HG02884 (cell line): ENCODE data around the gene KANSL1.

Experiments
- ATAC-seq: cut with Tn5 transposase; IDR thresholded peaks from one replicate; pipeline ENCODE4 v1.9.1; 2021; ENCODE audit warnings: mild to moderate bottlenecking, moderate library complexity; ENCODE audit not compliant: unreplicated experiment

KANSL1 gene

DNA sequence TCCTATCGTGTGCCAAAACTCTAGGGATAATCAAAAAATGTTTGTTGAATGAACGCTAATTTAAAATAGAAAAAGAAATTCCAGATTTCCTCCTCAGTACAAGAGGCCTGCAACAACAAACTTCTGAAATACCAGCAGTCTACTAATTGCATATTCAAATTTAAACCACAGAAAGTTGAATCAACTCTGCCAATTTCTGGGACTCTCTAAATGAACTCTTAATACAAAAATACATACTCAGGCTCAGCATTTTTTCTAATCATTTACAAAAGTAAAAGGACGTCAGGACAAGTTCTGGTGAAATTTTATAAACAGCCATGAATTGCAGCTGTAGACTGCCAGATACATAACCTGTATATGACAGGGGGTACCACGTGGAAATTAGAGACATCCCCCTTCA, 49.0 kb downstream of the KANSL1 start:
- no peak for ATAC-seq

DNA sequence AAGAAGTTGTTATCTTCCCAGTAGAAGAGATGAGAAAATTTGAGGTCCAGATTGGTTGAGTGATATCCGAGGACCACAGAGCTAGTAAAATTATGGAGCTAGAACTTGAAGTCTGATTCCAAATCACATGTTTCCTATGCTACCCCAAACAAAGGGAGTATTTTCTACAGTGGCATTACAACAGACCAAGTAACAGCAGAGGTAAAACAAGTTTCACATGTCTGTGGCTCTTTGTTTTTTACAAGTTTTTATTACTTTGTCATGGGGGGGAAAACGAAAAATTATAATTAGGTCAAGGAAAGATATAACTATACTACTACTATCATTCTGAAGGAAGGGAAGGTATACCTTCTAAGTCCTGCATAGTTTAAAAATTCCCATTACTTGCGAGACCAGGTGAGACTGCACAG, 49.4 kb downstream of the KANSL1 start:
- ATAC-seq = no peak

DNA sequence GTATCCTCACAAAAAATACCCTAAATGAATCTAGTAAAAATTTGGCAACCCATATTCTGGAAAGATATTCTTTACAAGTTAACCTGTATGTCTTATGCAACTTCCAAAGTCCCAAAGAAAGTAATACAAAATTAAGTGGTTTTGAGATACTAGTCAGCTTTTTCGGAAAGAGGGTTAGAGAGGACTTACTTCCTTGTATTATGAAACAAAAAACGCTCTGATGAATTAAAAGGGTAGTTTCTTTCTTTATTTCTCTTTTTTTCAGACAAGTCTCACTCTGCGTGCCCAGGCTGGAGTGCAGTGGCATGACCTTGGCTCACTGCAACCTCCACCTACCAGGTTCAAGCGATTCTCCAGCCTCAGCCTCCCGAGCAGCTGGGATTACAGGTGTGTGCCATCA, 51.6 kb downstream of the KANSL1 start:
- ATAC-seq = no peak

- ATAC-seq = no peak
Measured at GRCh38 chr17:46140645-46141197, 52.5 kb downstream of the KANSL1 start.

DNA sequence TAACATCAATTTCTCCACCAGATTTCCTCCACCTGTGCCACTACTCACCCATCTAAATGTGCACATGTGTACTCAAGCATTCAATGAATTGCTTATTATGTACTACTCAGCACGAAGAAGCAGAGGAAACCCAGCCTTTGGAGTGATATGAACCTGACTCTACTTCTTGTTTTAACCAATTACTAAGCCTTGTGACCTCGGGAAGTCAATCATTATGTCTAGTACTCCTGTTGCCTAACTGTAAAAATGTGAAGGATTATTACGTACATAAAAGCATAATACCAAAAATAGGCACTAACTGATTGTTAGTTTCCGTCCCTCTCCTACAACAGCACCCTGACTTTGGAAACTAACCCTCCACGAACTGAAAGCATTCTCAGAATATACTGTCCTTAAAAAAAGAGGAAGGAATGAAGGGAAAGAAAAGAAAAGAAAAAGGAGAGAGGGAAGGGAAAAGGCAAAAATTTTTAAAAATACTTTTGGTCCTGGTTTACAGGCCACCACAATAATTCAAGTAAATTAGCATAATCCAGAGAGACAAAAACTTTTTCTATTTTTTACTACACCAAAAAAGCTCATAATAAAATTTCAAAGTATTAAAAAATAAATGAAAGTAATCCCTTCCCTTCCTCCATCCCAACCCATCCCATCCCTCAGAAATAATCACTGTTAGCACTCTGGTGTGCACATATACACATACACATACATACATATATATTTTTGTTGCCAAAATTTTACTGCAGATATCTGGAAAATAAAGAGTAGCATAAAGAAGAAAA, 53.6 kb downstream of the KANSL1 start:
- ATAC-seq = no peak

- ATAC-seq = no peak
Measured at GRCh38 chr17:46138473-46138872, 54.8 kb downstream of the KANSL1 start.

- ATAC-seq = no peak
Measured at GRCh38 chr17:46136820-46137219, 56.4 kb downstream of the KANSL1 start.

DNA sequence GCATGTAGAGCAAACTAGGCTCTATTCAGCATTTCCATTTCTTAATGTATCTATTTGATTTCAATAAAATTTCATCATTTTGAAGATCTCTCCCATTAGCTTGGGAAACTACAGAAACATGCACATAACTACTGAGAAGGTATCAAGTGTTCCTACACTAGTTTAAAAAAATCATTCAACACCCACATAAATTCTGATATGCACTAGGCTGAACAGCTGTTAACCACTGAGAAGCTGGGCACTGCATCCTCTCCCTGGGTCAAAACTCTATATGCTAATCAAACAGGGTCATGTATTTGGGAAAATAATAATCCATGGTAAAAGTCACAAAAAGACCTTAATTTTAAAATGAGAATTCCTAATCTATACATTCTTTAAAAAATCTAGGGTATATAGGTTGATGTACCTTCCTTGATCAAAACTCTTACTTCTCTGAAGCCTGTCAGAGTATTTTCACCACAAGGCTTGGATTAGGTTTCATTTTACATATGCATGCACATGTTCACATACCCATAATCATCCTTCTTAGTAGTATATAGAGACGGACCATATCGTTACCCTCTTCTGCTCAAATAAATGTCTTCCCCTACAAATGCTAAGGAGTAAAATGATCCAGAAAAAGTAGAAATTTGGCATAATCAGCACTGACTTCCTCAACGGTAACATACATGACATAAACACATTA, 57.2 kb downstream of the KANSL1 start:
- no peak for ATAC-seq

DNA sequence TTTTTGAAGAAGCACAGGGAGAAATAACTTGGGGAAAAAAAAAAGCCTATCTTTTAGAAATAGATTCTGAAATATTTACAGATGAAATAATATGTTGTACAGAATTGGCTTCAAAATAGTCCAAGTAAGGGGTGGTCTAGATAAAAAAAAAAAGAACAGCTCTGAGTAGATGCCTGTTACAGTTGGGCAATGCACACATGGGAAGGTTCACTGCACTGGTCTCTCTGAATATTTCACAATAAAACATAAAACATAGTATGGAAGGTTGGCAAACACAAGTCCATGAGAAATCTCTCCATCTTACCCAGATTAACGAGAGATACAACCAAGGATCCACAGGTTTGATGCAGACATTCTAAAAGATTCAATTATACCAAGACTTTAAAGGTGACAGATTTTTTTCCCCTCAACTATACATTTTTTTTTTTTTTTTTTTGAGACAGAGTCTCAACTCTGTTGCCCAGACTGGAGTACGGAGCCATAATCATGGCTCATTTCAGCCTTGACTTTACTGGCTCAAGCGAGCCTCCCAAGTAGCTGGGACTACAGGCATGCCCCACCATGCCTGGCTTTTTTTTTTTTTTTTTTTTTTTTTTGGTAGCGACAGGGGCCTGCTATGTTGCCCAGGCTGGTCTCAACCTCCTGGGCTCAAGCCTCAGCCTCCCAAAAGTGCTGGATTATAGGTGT, 58.0 kb downstream of the KANSL1 start:
- no peak for ATAC-seq

- no peak for ATAC-seq
Measured at GRCh38 chr17:46129302-46129701, 63.9 kb downstream of the KANSL1 start.

- no peak for ATAC-seq
Measured at GRCh38 chr17:46128453-46128852, 64.8 kb downstream of the KANSL1 start.

- no peak for ATAC-seq
Measured at GRCh38 chr17:46127524-46127923, 65.7 kb downstream of the KANSL1 start.

- ATAC-seq = no peak
Measured at GRCh38 chr17:46126840-46127239, 66.4 kb downstream of the KANSL1 start.

GRCh38 chr17:46125831-46126230, 67.4 kb downstream of the KANSL1 start:
- ATAC-seq = no peak

- no peak for ATAC-seq
Measured at GRCh38 chr17:46124695-46125592, 68.3 kb downstream of the KANSL1 start.

DNA sequence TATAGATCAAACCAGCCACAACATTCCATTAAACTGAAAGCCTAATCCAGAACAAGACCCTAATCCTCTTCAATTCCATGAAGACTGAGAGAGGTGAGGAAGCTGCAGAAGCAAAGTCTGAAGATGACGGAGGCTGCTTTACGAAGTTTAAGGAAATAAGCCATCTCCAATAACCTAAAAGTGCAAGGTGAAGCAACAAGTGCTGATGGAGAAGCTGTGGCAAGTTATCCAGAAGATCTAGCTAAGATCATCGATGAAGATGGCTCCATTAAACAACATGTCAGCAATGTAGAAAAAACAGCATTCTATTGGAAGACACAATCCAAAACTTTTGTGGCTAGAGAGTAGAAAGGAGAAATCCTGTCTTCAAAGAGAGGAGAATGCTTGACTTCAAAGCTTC, 69.6 kb downstream of the KANSL1 start:
- ATAC-seq = no peak

- ATAC-seq = no peak
Measured at GRCh38 chr17:46122486-46122871, 70.8 kb downstream of the KANSL1 start.

DNA sequence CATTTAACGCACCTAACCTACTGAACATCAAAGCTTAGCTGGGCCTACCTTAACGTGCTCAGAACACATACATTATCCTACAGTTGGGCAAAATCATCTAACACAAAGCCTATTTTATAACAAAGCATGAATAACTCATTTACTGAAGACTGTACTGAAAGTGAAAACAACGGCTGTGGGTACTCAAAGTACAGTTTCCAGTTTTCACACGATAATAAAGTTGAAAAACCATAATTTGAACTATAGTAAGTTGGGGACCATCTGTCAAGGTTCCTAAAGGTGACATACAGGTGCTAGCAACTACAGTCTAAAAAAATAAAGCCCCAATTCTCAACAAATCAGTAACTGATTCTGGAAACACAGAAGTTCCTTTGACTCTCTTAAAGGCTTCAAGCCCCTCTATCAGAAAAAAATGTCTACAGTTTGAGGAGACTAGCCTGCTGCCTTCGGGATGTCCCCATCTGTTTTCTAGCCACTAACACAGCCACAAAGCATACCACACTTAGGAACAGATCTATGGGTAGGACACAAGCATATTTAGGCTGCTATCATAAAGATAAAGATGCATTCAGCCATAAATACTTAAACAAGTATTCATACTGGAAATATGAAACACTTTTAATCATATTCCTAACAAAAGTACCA, 71.3 kb downstream of the KANSL1 start:
- no peak for ATAC-seq

- ATAC-seq = no peak
Measured at GRCh38 chr17:46121165-46121764, 72.0 kb downstream of the KANSL1 start.

DNA sequence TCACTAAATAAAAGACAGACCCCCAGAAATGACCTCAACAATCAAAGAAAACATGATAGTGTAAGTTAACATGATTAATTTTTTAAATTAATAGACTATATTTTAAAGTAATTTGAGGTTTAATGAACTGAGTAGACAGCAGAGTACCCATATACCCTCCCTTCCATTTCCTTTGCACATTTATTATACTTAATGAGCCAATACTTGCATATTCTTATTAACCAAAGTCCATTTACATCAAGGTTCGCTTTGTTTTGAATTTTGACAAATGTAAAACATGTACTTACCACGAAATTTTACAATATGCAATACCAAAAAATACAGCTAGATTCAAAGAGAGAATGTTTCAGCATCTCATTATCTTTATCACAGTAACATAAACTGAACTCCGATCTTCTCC, 72.7 kb downstream of the KANSL1 start:
- ATAC-seq = no peak
